HG03442 (cell line): ENCODE measurements around the gene WDR45B.

ENCODE experiments used
- ATAC-seq: cut with Tn5 transposase; IDR thresholded peaks from one replicate; pipeline ENCODE4 v1.9.1; 2021; ENCODE audit warnings: mild to moderate bottlenecking, moderate library complexity; ENCODE audit not compliant: unreplicated experiment

WDR45B gene

GRCh38 chr17:82678265-82678891 lies 30.1 kb upstream of the WDR45B start:
- ATAC-seq: no peak

- no peak for ATAC-seq
Measured at GRCh38 chr17:82677353-82677925, 29.2 kb upstream of the WDR45B start.

GRCh38 chr17:82675476-82676245 lies 27.4 kb upstream of the WDR45B start:
- ATAC-seq: no peak

GRCh38 chr17:82674656-82675475 lies 26.6 kb upstream of the WDR45B start:
- no peak for ATAC-seq

GRCh38 chr17:82670661-82671450 lies 22.6 kb upstream of the WDR45B start:
- ATAC-seq: no peak

- no peak for ATAC-seq
Measured at GRCh38 chr17:82668631-82669099, 20.4 kb upstream of the WDR45B start.

- no peak for ATAC-seq
Measured at GRCh38 chr17:82668024-82668630, 19.9 kb upstream of the WDR45B start.

GRCh38 chr17:82667668-82668000 lies 19.4 kb upstream of the WDR45B start:
- no peak for ATAC-seq

GRCh38 chr17:82666931-82667667 lies 18.9 kb upstream of the WDR45B start:
- ATAC-seq: no peak

GRCh38 chr17:82665891-82666290 lies 17.6 kb upstream of the WDR45B start:
- ATAC-seq: no peak

- no peak for ATAC-seq
Measured at GRCh38 chr17:82665217-82665616, 17.0 kb upstream of the WDR45B start.

GRCh38 chr17:82664701-82665182 lies 16.5 kb upstream of the WDR45B start:
- no peak for ATAC-seq

GRCh38 chr17:82664276-82664575 lies 16.0 kb upstream of the WDR45B start:
- ATAC-seq: no peak

- ATAC-seq: no peak
Measured at GRCh38 chr17:82663381-82664275, 15.4 kb upstream of the WDR45B start.

- no peak for ATAC-seq
Measured at GRCh38 chr17:82662711-82663261, 14.5 kb upstream of the WDR45B start.

GRCh38 chr17:82661717-82662683 lies 13.8 kb upstream of the WDR45B start:
- no peak for ATAC-seq

GRCh38 chr17:82659886-82660285 lies 11.6 kb upstream of the WDR45B start:
- ATAC-seq: no peak
